Progenitor cell of endocrine pancreas (in vitro differentiated cells): ENCODE results near the gene TSHB. TPM values are rescaled to one million over a fixed set of nuclear protein-coding genes. Genes with fewer than 3 reads are reported as not detected.

Experiments
- DNase-seq: peaks from one replicate; pipeline ENCODE4 v3.0.0; 2021; ENCODE audit warnings: low spot score; ENCODE audit not compliant: unreplicated experiment
- H3K27ac Mint-ChIP-seq: 2 replicates; pipeline ENCODE4 v1.8.0; 2021; ENCODE audit warnings: mild to moderate bottlenecking, moderate library complexity, mixed read lengths
- H3K27me3 Mint-ChIP-seq: 2 replicates; pipeline ENCODE4 v1.8.0; 2021; ENCODE audit warnings: mixed read lengths
- H3K36me3 Mint-ChIP-seq: 2 replicates; pipeline ENCODE4 v1.8.0; 2022; ENCODE audit warnings: mixed read lengths; ENCODE audit not compliant: insufficient read depth
- H3K4me1 Mint-ChIP-seq: 2 replicates; pipeline ENCODE4 v1.8.0; 2021; ENCODE audit warnings: low read depth, mixed read lengths
- H3K4me3 Mint-ChIP-seq: 2 replicates; pipeline ENCODE4 v1.8.0; 2021; ENCODE audit warnings: low read depth, mild to moderate bottlenecking, moderate library complexity, mixed read lengths
- H3K9me3 Mint-ChIP-seq: 2 replicates; pipeline ENCODE4 v1.8.0; 2021; ENCODE audit warnings: low read depth, mixed read lengths
- total RNA-seq: library from RNA; stranded (reverse); gene quantifications from 2 replicates; pipeline ENCODE4 v1.2.1, GENCODE V29; 2021
- TF ChIP-seq, protein P1 (sequence below): fragments of 200-600 bp; sonication (generic); IDR thresholded peaks from one replicate; pipeline ENCODE4 v1.5.0; 2021; ENCODE audit warnings: antibody characterized with exemption, mild to moderate bottlenecking; ENCODE audit not compliant: unreplicated experiment

The TSHB gene
- total RNA-seq, 1 donor from 2014 or later: not detected

DNA sequence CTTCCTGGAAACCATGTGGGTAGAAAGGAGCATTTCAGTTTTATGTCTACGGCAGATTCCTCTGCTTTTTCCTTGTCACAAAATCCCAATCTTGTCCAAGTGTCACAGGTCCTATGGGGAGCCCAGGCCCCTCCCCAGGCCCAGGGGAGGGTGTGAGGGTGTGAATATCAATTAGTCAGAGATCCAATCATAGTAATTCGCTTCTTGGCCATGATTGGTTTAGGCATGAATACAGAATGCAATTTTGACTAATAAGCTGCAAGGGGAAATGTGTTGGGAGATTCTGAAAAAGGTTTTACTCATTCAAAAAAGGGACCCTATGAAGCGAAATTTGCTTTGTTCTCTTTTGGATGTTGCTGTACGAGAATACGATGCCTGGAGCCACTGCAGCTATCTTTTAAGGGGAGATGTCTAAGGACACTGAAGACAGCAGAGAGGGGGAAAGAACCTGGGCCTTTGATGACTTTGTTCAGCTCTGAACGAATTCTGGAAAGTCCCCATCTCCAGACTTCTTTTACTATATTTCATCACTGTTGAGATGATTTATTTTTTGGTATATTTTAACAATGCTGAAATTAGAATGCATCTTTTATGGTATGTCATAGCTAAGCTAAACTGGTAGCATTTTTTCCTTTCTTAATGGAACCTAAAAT, 41.5 kb downstream of the TSHB start:
- no peaks in the 10 kb centered on the region for H3K9me3 Mint-ChIP-seq
- no peak overlapping the region for H3K27ac Mint-ChIP-seq
- peaks cover 18% of the 10 kb centered on the region for H3K4me1 Mint-ChIP-seq
- no peak for DNase-seq
- TF ChIP-seq, protein P1, sequence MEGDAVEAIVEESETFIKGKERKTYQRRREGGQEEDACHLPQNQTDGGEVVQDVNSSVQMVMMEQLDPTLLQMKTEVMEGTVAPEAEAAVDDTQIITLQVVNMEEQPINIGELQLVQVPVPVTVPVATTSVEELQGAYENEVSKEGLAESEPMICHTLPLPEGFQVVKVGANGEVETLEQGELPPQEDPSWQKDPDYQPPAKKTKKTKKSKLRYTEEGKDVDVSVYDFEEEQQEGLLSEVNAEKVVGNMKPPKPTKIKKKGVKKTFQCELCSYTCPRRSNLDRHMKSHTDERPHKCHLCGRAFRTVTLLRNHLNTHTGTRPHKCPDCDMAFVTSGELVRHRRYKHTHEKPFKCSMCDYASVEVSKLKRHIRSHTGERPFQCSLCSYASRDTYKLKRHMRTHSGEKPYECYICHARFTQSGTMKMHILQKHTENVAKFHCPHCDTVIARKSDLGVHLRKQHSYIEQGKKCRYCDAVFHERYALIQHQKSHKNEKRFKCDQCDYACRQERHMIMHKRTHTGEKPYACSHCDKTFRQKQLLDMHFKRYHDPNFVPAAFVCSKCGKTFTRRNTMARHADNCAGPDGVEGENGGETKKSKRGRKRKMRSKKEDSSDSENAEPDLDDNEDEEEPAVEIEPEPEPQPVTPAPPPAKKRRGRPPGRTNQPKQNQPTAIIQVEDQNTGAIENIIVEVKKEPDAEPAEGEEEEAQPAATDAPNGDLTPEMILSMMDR: no peak
- H3K27me3 Mint-ChIP-seq: no peaks in the 10 kb centered on the region
- peaks cover 3% of the 10 kb centered on the region for H3K36me3 Mint-ChIP-seq
- no peak overlapping the region for H3K4me3 Mint-ChIP-seq

DNA sequence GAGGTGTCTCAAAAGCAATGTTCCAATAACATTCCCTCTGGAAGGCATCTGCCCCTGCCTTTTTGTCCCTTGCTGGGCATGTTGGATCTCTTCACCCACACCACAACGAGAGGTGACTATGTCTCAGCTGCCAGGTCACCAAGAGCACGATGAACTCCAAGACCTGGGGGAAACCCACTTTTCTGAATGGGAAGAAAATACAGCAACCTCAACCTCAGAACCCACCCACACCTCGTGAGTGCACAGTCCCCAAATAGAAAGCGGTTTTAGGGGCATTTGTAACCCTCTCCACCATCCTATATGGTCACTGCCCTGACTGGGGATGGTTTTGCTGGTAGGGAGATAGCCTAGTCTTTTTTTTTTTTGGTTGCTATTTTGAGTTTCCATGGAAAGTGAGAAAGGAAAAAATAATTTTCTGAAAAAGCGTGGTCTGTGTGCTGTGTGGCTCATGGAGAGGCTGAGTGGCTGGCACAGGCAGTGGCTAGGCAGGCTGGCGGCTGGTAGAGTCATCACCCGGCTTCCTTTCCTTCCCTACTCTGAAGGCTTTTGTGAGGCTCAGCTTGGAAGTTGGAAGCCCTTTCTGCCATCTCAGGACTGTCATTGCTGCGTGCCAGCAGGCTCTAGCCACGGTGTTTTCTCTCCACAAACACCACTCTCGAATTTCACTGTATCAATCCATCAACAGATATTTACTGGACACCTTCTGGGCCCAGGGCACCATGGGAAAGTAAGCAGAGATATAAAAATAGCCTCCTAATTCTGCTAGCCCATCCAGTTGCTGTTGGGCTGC, 43.9 kb downstream of the TSHB start:
- no peak overlapping the region for H3K4me3 Mint-ChIP-seq
- H3K27me3 Mint-ChIP-seq: no peaks in the 10 kb centered on the region

DNA sequence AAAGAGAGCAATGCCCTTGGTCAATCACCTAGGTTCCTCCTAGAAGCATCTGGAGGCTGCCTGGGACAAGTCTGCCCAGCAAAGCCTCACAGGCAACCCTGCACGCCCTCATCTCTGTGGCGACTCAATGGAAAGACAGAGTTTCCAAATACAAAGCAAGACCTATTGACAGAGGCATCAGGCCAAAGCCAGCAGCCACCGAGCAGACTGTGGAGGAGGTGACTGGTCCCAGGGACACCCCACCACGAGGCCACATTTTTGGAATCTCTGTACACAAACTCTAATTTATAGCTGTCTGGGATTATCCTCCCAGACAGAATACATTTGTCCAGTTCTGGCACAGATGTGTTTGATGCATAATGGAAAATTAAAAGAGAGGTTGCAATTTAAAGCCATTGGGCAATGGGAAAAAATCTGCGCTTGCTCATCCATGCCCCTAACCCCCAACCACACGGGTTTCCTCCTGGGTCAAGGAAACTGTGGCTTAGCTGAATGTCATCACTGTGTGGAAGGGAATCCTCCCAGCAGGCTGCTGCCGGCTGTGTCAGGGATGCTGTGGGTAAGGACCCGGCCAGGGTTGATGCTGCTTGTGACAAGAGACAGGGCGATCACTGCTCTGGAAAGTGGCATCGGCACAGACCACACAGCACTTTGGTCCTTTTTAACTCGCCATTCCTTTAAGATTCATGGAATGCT, 45.4 kb downstream of the TSHB start:
- Mint-ChIP-seq H3K9me3 (no peaks in the 10 kb centered on the region), H3K27me3 (no peaks in the 10 kb centered on the region), H3K27ac (no peak overlapping the region), H3K36me3 (peaks cover 2% of the 10 kb centered on the region), H3K4me1 (peaks cover 9% of the 10 kb centered on the region), H3K4me3 (no peak overlapping the region)
- TF ChIP-seq, protein P1: no peak
- no peak for DNase-seq

More for the DNA sequence above, 43.9 kb downstream of the TSHB start:
- Mint-ChIP-seq H3K27ac (no peak overlapping the region), H3K36me3 (peaks cover 2% of the 10 kb centered on the region), H3K9me3 (no peaks in the 10 kb centered on the region), H3K4me1 (peaks cover 17% of the 10 kb centered on the region)
- TF ChIP-seq, protein P1: no peak
- no peak for DNase-seq

DNA sequence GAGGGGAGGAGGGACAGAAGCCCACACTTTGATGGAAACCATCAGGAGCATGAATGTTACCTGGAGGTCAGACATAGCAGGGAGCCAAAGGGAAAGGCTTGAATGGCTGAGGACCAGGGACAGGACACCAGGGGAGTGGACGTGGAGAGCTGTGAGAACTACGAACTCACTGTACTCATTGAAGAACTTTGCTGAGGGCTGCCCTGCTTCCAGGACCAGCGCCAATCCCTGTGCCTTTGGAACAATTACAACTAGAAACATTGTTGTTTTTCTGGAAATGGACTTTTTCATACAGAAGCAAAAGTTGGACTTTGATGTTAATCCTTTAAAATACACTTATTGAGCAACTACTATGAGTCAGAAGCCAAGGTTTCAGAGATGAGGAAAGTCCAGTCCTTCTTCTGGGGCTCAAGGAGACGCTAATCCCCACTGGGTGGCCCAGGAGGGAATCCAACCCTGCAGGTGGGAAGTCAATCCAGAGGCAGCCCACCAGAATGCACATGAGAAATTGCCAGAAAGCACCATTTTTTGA, 46.8 kb downstream of the TSHB start:
- no peaks in the 10 kb centered on the region for H3K27me3 Mint-ChIP-seq
- H3K36me3 Mint-ChIP-seq: peaks cover 2% of the 10 kb centered on the region
- H3K4me3 Mint-ChIP-seq: no peak overlapping the region
- H3K27ac Mint-ChIP-seq: no peak overlapping the region
- no peak for DNase-seq
- TF ChIP-seq, protein P1: no peak
- no peaks in the 10 kb centered on the region for H3K9me3 Mint-ChIP-seq
- H3K4me1 Mint-ChIP-seq: peaks cover 3% of the 10 kb centered on the region
